NCI-H69 (cell line): Measurements from ENCODE around the gene CACFD1.
"Not testable (repeated sequence)": the region's sequence is repeated elsewhere in the genome, so short reads cannot be mapped to it uniquely, and the experiment has no call there.

ENCODE experiments used
- DNase-seq: peaks from one replicate; lab custom pipeline; 2025; lab: John Stamatoyannopoulos, UW

The CACFD1 gene

GRCh38 chr9:133440874-133441273, 18.9 kb upstream of the CACFD1 start:
- DNase-seq = no peak

- DNase-seq = no peak
Measured at GRCh38 chr9:133441571-133441970, 18.2 kb upstream of the CACFD1 start.

- no peak for DNase-seq
Measured at GRCh38 chr9:133443248-133443647, 16.5 kb upstream of the CACFD1 start.

GRCh38 chr9:133443982-133444381, 15.8 kb upstream of the CACFD1 start:
- DNase-seq = peak; percentile 74

GRCh38 chr9:133445293-133445969, 14.3 kb upstream of the CACFD1 start:
- no peak for DNase-seq

- peak; percentile 22 for DNase-seq
Measured at GRCh38 chr9:133448487-133448972, 11.2 kb upstream of the CACFD1 start.

GRCh38 chr9:133449760-133450159, 10.0 kb upstream of the CACFD1 start:
- DNase-seq = peak; percentile 87

GRCh38 chr9:133451865-133452264, 7.9 kb upstream of the CACFD1 start:
- DNase-seq = not testable (repeated sequence)

- DNase-seq = no peak
Measured at GRCh38 chr9:133452562-133452961, 7.2 kb upstream of the CACFD1 start.

- peak; percentile 45 for DNase-seq
Measured at GRCh38 chr9:133453651-133454050, 6.1 kb upstream of the CACFD1 start.

- DNase-seq = no peak
Measured at GRCh38 chr9:133454325-133454724, 5.5 kb upstream of the CACFD1 start.

- DNase-seq = no peak
Measured at GRCh38 chr9:133454943-133455673, 4.7 kb upstream of the CACFD1 start.

- no peak for DNase-seq
Measured at GRCh38 chr9:133455936-133456335, 3.8 kb upstream of the CACFD1 start.

GRCh38 chr9:133456409-133456808, 3.4 kb upstream of the CACFD1 start:
- no peak for DNase-seq

- no peak for DNase-seq
Measured at GRCh38 chr9:133457233-133457632, 2.5 kb upstream of the CACFD1 start.

GRCh38 chr9:133457748-133458147, 2.0 kb upstream of the CACFD1 start:
- no peak for DNase-seq

- peak; percentile 49 for DNase-seq
Measured at GRCh38 chr9:133458643-133459312, 1.0 kb upstream of the CACFD1 start.

GRCh38 chr9:133460405-133461175, 812 bp downstream of the CACFD1 start:
- DNase-seq = peak; percentile 93

GRCh38 chr9:133461975-133462374, 2.2 kb downstream of the CACFD1 start:
- peak; percentile 87 for DNase-seq

GRCh38 chr9:133463234-133463863, 3.6 kb downstream of the CACFD1 start:
- DNase-seq = peak; percentile 27

GRCh38 chr9:133463864-133464615, 4.3 kb downstream of the CACFD1 start:
- DNase-seq = no peak
